HG02623 (cell line): ENCODE measurements around the gene RAET1G.
"Not testable (repeated sequence)": the region's sequence is repeated elsewhere in the genome, so short reads cannot be mapped to it uniquely, and the experiment has no call there.

Experiments
- ATAC-seq: cut with Tn5 transposase; IDR thresholded peaks from one replicate; pipeline ENCODE4 v1.9.1; 2021; ENCODE audit warnings: moderate library complexity; ENCODE audit not compliant: unreplicated experiment

RAET1G gene

GRCh38 chr6:149935246-149935645 lies 12.3 kb upstream of the RAET1G start:
- no peak for ATAC-seq

- no peak for ATAC-seq
Measured at GRCh38 chr6:149934249-149935156, 11.6 kb upstream of the RAET1G start.

GRCh38 chr6:149933461-149933860 lies 10.5 kb upstream of the RAET1G start:
- ATAC-seq, result no peak

- no peak for ATAC-seq
Measured at GRCh38 chr6:149933036-149933435, 10.1 kb upstream of the RAET1G start.

GRCh38 chr6:149931501-149931900 lies 8.6 kb upstream of the RAET1G start:
- no peak for ATAC-seq

- ATAC-seq, result no peak
Measured at GRCh38 chr6:149929422-149929821, 6.5 kb upstream of the RAET1G start.

- not testable (repeated sequence) for ATAC-seq
Measured at GRCh38 chr6:149927025-149927424, 4.1 kb upstream of the RAET1G start.

- no peak for ATAC-seq
Measured at GRCh38 chr6:149925974-149926777, 3.3 kb upstream of the RAET1G start.

GRCh38 chr6:149925253-149925973 lies 2.5 kb upstream of the RAET1G start:
- no peak for ATAC-seq

GRCh38 chr6:149924933-149925252 lies 2.0 kb upstream of the RAET1G start:
- ATAC-seq, result no peak

- ATAC-seq, result no peak
Measured at GRCh38 chr6:149924206-149924932, 1.4 kb upstream of the RAET1G start.

GRCh38 chr6:149923327-149923986 lies 536 bp upstream of the RAET1G start:
- ATAC-seq, result no peak

- not testable (repeated sequence) for ATAC-seq
Measured at GRCh38 chr6:149922091-149922490, 830 bp downstream of the RAET1G start.

GRCh38 chr6:149921361-149921760 lies 1.6 kb downstream of the RAET1G start:
- no peak for ATAC-seq

GRCh38 chr6:149919834-149920225 lies 3.1 kb downstream of the RAET1G start:
- no peak for ATAC-seq

- ATAC-seq, result not testable (repeated sequence)
Measured at GRCh38 chr6:149919126-149919833, 3.6 kb downstream of the RAET1G start.

GRCh38 chr6:149918151-149918905 lies 4.6 kb downstream of the RAET1G start:
- no peak for ATAC-seq

GRCh38 chr6:149917679-149918078 lies 5.2 kb downstream of the RAET1G start:
- ATAC-seq, result no peak
